Measurements from ENCODE around the gene SPAG9.

The SPAG9 gene

GRCh38 chr17:50986989-50987660 lies 133.5 kb downstream of the SPAG9 start:
- peak; percentile 20 for DNase-seq (ENCODE audit: low spot score)

- DNase-seq (ENCODE audit: low spot score) = no peak
These were observed 139.4 kb downstream of the SPAG9 start for GRCh38 chr17:50981279-50981678.

GRCh38 chr17:50979524-50979927 lies 141.1 kb downstream of the SPAG9 start:
- no peak for DNase-seq (ENCODE audit: low spot score)

GRCh38 chr17:50977487-50978159 lies 143.0 kb downstream of the SPAG9 start:
- DNase-seq (ENCODE audit: low spot score) = no peak

GRCh38 chr17:50976951-50977472 lies 143.7 kb downstream of the SPAG9 start:
- DNase-seq (ENCODE audit: low spot score) = no peak

- DNase-seq (ENCODE audit: low spot score) = no peak
These were observed 146.8 kb downstream of the SPAG9 start for GRCh38 chr17:50973557-50974494.

DNA sequence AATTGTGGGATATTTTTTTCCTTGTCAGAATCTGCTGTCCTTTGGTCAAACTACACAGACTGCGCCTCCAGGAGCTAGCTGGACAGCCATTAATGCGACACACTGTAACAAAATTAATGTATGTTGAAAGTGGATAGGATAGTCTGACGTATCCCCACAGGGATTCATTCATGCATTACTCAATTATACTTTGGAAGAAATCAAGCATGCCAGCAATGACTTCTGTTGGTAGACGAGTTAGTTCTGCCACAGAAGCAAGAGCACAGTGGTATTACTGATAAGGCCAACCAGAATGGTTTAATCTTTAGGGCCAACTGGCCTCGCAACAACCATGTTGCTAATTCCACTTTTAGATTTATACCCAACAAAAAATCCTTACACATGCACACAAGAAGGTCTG lies 148.1 kb downstream of the SPAG9 start:
- DNase-seq (ENCODE audit: low spot score) = no peak

DNA sequence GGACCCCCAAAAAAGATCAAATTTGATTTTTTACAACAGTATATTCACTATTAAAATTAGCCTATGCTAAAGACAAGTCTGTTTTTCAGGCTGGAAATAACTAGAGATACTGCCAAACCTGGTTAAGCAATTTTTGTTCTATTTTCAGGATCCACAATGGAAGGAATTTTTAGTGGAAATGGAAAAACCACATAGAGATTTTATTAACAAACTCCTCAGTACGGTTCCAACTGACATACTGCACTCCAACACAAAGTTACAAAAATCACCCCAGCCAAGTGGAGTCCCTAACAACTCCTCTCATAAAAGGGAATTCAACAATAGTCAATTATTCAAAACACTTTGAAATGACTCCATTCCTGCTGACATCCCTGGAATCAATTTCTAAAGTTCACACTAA lies 152.9 kb downstream of the SPAG9 start:
- peak; percentile 40 for DNase-seq (ENCODE audit: low spot score)

DNA sequence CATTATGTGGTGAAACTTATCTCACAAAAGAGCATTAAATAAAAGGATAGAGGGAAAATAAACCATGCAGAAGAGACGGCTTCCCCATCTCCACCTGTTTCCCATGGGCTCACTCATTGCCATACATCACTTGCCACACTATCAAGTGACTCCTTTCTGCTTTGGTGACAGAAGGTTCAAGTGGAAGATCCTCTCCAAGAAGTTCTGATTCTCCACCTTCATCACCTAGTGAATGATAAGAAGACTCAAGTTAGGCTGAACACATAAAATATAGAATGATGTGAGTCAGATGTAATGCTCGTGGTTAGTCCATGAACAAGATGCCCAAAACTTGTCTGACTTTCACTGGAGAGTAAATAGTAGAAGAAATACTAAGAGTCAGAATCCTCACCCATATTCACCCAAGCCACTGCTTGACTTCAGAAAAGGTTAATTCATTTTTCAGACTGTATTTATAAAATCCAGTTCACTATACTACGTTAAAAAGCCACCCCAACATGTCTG lies 154.5 kb downstream of the SPAG9 start:
- no peak for DNase-seq (ENCODE audit: low spot score)

DNA sequence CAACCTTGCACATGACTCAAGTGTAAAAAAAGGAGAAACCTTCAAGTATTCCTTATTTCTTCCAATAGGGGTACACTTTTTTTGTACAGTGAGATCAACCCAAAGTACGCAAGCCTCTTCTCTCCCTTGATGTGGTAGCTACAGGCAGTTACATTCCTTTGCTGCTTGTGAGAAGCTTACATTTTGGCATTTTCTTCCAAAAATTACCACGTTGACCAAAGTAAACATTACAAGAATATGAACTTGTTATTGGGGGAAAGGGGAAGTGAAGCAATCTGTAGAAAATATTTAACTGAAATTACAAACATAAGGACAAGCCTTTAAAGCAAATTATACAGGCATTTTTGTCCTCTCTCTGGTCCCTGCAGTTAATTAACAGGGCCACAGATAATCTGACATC lies 157.5 kb downstream of the SPAG9 start:
- DNase-seq (ENCODE audit: low spot score) = no peak

DNA sequence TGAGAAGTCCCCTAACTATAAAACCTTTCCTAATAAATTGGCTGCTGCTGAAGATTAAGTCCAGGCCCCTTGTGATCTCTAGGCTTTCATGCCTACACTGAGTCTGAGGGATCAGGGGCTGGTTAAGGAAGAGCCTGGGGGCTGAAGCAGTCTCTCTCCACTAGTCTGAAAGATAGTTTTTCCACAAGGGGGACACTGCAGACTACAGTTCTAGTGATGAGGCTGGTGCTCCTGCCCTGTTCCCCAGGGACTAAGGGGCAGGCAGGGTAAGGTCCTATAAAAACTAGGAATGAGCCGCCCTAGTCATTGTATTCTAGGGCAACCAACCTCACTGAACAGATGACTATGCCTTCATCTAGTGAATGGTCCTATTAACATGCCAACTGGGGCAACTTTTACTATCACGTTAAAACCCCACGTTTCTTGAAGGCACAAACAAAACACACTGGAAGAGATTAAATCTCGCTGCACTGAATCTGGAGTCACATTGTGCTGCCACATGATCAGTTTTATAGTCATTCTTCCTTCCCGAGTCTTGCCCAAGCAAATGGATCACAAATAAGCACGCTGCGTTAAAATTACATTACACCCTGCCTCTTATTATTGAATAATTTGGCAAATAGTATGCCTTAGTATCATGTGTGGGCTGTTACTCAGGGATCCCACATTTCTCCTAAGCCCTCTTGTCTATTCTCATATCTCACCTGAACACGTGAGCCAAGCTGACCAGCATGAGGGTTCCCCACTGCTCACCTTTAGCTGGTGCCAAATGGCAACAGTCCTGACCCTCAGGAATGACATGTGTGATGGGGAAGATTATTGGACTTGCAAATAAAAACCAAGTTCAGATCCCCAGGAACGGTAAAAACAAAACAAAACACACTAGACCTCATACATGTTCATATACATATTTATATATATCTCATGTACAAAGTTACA lies 159.1 kb downstream of the SPAG9 start:
- no peak for DNase-seq (ENCODE audit: low spot score)

DNA sequence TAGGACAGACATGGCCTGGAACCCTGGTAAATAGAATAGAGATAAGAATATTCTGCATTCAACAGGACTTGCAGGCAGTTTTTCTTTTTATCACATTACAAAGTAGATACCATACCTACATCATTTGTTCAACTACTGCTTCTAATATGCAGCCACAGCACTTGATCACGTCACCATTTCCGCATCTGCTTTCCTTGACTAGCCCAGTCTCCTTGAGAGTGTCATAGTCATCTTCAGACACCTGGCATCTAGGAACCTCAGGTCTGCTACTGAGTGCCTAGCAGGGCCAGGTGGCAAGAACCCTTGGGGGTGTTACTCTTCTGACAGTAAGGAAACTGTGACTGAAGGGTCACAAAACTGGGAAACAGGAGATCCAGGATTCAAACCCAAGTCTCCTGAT lies 161.3 kb downstream of the SPAG9 start:
- DNase-seq (ENCODE audit: low spot score) = no peak

- DNase-seq (ENCODE audit: low spot score) = no peak
These were observed 162.8 kb downstream of the SPAG9 start for GRCh38 chr17:50957600-50958575.

- peak; percentile 57 for DNase-seq (ENCODE audit: low spot score)
These were observed 163.7 kb downstream of the SPAG9 start for GRCh38 chr17:50956750-50957523.

DNA sequence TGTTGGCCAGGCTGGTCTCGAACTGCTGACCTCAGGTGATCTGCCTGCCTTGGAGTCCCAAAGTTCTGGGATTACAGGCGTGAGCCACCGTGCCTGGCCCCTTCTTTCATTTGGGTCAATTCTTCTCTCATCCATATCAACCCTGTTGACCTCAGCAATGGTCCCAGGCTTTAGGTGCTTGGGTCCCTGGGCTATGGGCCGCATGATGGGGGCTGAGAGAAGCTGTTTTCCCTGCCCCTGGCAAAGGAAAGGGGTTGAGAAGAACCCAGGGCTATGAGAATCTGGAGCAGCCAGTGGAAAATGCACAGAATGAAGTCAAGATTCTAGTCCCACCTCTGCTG lies 164.3 kb downstream of the SPAG9 start:
- no peak for DNase-seq (ENCODE audit: low spot score)

DNA sequence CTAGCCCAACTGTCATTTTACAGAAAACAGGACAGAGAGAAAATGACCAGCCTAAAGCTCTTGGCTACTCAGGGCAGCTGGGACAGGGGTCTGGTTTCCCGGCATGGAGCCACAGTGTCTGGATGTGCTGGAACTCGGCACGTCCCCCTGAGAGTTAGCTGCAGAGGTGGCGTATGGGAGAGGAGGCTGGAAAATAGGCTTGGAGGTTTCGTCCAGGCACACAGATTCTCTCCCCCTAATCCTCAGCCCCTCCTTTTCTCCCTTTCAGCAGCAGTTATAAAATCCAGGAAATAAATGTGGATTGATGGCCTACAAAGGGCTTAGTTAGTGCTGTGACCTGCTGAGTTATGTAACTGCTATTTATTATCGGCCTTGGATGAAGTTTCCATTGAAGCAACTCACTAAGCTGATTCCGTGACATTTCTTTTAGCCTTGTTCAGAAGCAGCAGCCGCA lies 165.0 kb downstream of the SPAG9 start:
- no peak for DNase-seq (ENCODE audit: low spot score)

- no peak for DNase-seq (ENCODE audit: low spot score)
These were observed 165.5 kb downstream of the SPAG9 start for GRCh38 chr17:50955160-50955559.

GRCh38 chr17:50954641-50955121 lies 166.0 kb downstream of the SPAG9 start:
- DNase-seq (ENCODE audit: low spot score) = no peak
